K562 (cell line): ENCODE results near the gene OR6K2. TPM values are rescaled to one million over a fixed set of nuclear protein-coding genes. Genes with fewer than 3 reads are reported as not detected.
A peak's percentile ranks its signal among the peaks of the same experiment; 100 is the strongest.

Experiments used
- ATAC-seq: fragments of 200-7000 bp; cut with Tn5 transposase; 3 replicates; pipeline ENCODE4 v1.9.1; 2020; ENCODE audit warnings: moderate library complexity
- BruUV-seq: library from RNA; stranded (reverse); fragments of 400-500 nt; replicated peaks from 2 replicates; lab custom pipeline; 2021; lab: Mats Ljungman, UMichigan
- CTCF ChIA-PET: fragments of 300-600 bp; formaldehyde crosslinking; extraction: SDS; loops from one replicate; lab custom pipeline; 2021; ENCODE audit warnings: low intra/inter-chr PET ratio; lab: Yijun Ruan, JAX
- POLR2A ChIA-PET: fragments of 300-600, 350-650 bp; sonication (Branson Sonifier 250); formaldehyde crosslinking; extraction: SDS; loops from one replicate; lab custom pipeline; 2021; ENCODE audit warnings: antibody characterized with exemption, inconsistent platforms; lab: Yijun Ruan, JAX
- DNase-seq, 4 experiments: peaks; one replicate each; pipeline versions ENCODE4 v3.0.0 to v3.0.0-alpha.2; 2011 to 2018; ENCODE audit warnings: low spot score in 3 of 4, mixed read lengths in 3 of 4; ENCODE audit errors: extremely low read depth in 1 of 4
- FAIRE-seq: peaks from 2 replicates; lab custom pipeline; 2011; peaks lifted over from hg19 to GRCh38; lab: Jason Lieb, UNC
- H2AFZ ChIP-seq: 2 replicates; pipeline ENCODE4 v1.6.0; 2011; ENCODE audit warnings: low read depth, low read length, control low read depth, inconsistent platforms
- H3K27ac ChIP-seq: fragments of 200-600 bp; 3 replicates; pipeline ENCODE4 v1.8.0; 2011; ENCODE audit warnings: low read depth, mild to moderate bottlenecking, control low read depth, inconsistent platforms, low read length, moderate library complexity, mixed read lengths; ENCODE audit errors: extremely low read depth
- H3K27me3 ChIP-seq, 2 experiments: fragments of 300-600 bp in 1 of 2; 2 replicates in 1 of 2; 3 replicates in 1 of 2; pipeline versions ENCODE4 v1.6.0 to v1.8.0; 2011; ENCODE audit warnings: inconsistent platforms in 2 of 2, low read length in 2 of 2, mild to moderate bottlenecking in 1 of 2, mixed read lengths in 1 of 2, moderate library complexity in 1 of 2; ENCODE audit not compliant: control insufficient read depth in 2 of 2, insufficient read depth in 2 of 2
- H3K36me3 ChIP-seq: fragments of 300-600 bp; 3 replicates; pipeline ENCODE4 v1.8.0; 2011; ENCODE audit warnings: mild to moderate bottlenecking, low read length, inconsistent platforms; ENCODE audit not compliant: control insufficient read depth, insufficient read depth
- H3K4me1 ChIP-seq, 2 experiments: fragments of 200-600 bp in 1 of 2; replicated peaks in 1 of 2; 2 replicates in 1 of 2; 3 replicates in 1 of 2; pipeline versions ENCODE4 v1.5.1 to v1.8.0; 2011; ENCODE audit warnings: inconsistent platforms in 2 of 2, low read length in 2 of 2, mild to moderate bottlenecking in 1 of 2, mixed read lengths in 1 of 2, moderate library complexity in 1 of 2; ENCODE audit not compliant: control insufficient read depth in 2 of 2, insufficient read depth in 2 of 2
- H3K4me2 ChIP-seq: 2 replicates; pipeline ENCODE4 v1.6.1; 2011; ENCODE audit warnings: low read length, control low read depth, inconsistent platforms, mixed read lengths; ENCODE audit not compliant: insufficient read depth
- H3K4me3 ChIP-seq: fragments of 200-600 bp; sonication (generic), shearing (Covaris generic); 2 replicates; pipeline ENCODE4 v1.5.1; 2016; ENCODE audit warnings: control low read depth, inconsistent platforms
- H3K79me2 ChIP-seq: fragments of 200-600 bp; 3 replicates; pipeline ENCODE4 v1.8.0; 2011; ENCODE audit warnings: low read length, inconsistent platforms; ENCODE audit not compliant: control insufficient read depth, insufficient read depth
- H3K9ac ChIP-seq, 2 experiments: 2 replicates each; pipeline versions ENCODE4 v1.6.0 to v1.6.1; 2011; ENCODE audit warnings: low read depth in 2 of 2, low read length in 2 of 2, control low read depth in 1 of 2, inconsistent platforms in 1 of 2, mild to moderate bottlenecking in 1 of 2, mixed read lengths in 1 of 2; ENCODE audit not compliant: insufficient read depth in 1 of 2
- H3K9me1 ChIP-seq: one replicate; pipeline ENCODE4 v1.6.0; 2011; ENCODE audit warnings: inconsistent platforms, mild to moderate bottlenecking, low read length, moderate library complexity; ENCODE audit not compliant: control insufficient read depth, insufficient read depth
- H3K9me3 ChIP-seq: replicated peaks from 2 replicates; pipeline ENCODE4 v1.5.1; 2011; ENCODE audit warnings: low read depth, low read length, inconsistent platforms; ENCODE audit not compliant: control insufficient read depth, insufficient read depth
- H4K20me1 ChIP-seq: replicated peaks from 2 replicates; pipeline ENCODE4 v1.6.1; 2011; ENCODE audit warnings: low read length, inconsistent platforms, mixed read lengths; ENCODE audit not compliant: control insufficient read depth, insufficient read depth
- ADNP ChIP-seq: fragments of 200-800 bp; sonication (Bioruptor generic); IDR thresholded peaks from 2 replicates; pipeline ENCODE4 v1.6.1; 2016; ENCODE audit warnings: missing genetic modification characterization, missing compliant biosample characterization
- BDP1 ChIP-seq: IDR thresholded peaks from 3 replicates; pipeline ENCODE4 v1.6.1; 2011; ENCODE audit not compliant: insufficient read length, insufficient read depth
- FOS ChIP-seq: IDR thresholded peaks from 3 replicates; pipeline ENCODE4 v1.6.1; 2011; ENCODE audit not compliant: insufficient read length; ENCODE audit errors: extremely low read depth
- GATAD2B ChIP-seq: fragments of 450-650 bp; IDR thresholded peaks from 2 replicates; pipeline ENCODE4 v1.6.1; 2017; ENCODE audit warnings: mild to moderate bottlenecking, borderline replicate concordance
- NR2C2 ChIP-seq, 2 experiments: fragments of 200-800 bp in 1 of 2; sonication (Bioruptor generic) in 1 of 2; sonication (generic) in 1 of 2; formaldehyde crosslinking in 1 of 2; IDR thresholded peaks; 2 replicates each; pipeline versions ENCODE4 v1.6.1 to v1.8.0; 2016 to 2022; ENCODE audit warnings: mild to moderate bottlenecking in 1 of 2, missing compliant biosample characterization in 1 of 2, missing genetic modification characterization in 1 of 2, missing genetic modification reagents in 1 of 2
- TAF15 ChIP-seq: fragments of 200-400 bp; formaldehyde crosslinking; IDR thresholded peaks from 2 replicates; pipeline ENCODE4 v1.6.1; 2017; ENCODE audit warnings: mild to moderate bottlenecking, low read depth, low read length, moderate library complexity
- ZBTB8A ChIP-seq: fragments of 450-650 bp; IDR thresholded peaks from 2 replicates; pipeline ENCODE4 v1.6.1; 2018; ENCODE audit warnings: mild to moderate bottlenecking, moderate library complexity; ENCODE audit not compliant: partially characterized antibody
- ZNF143 ChIP-seq: sonication (generic); formaldehyde crosslinking; IDR thresholded peaks from 2 replicates; pipeline ENCODE4 v1.9.0; 2022; ENCODE audit warnings: mild to moderate bottlenecking, missing genetic modification reagents
- in situ Hi-C: fragments of 300-500 bp; cut with MboI; formaldehyde crosslinking; loops from 4 replicates; pipeline ENCODE4 v1.15.0; 2018; ENCODE audit warnings: inconsistent platforms, mixed read lengths
- intact Hi-C: fragments of 100-400 bp; cut with micrococcal nuclease; formaldehyde crosslinking; loops from 2 replicates; pipeline ENCODE4 v1.14.2; 2022
- polyA plus RNA-seq, 8 experiments: library from polyadenylated mRNA; depleted of rRNA in 4 of 8; stranded (reverse) in 5 of 8; unstranded in 3 of 8; fragments of >200 nt; fragmentation: Nextera tagmentation in 2 of 8; fragmentation: Illumina TruSeq in 1 of 8; extraction: Ambion mirVana in 2 of 8; extraction: Trizol in 1 of 8; gene quantifications; 2 replicates each; pipeline versions ENCODE4 v1.2.1 to v1.2.3, GENCODE V29; 2011 to 2014; ENCODE audit warnings: inconsistent platforms in 1 of 8, missing spikeins in 1 of 8
- total RNA-seq, 7 experiments: library from RNA; depleted of rRNA in 6 of 7; stranded (reverse); fragments of >200 nt in 6 of 7; fragmentation: Illumina TruSeq in 2 of 7; extraction: Trizol in 2 of 7; gene quantifications; 2 replicates each; pipeline versions ENCODE4 v1.2.1 to v1.2.3, GENCODE V29; 2011 to 2021; ENCODE audit warnings: low replicate concordance in 1 of 7

Gene OR6K2
- total and polyA plus RNA-seq, 9 of the 15 experiments (the other 6 are each of a cell fraction or from before 2014, with no cell fraction given): not detected

DNA sequence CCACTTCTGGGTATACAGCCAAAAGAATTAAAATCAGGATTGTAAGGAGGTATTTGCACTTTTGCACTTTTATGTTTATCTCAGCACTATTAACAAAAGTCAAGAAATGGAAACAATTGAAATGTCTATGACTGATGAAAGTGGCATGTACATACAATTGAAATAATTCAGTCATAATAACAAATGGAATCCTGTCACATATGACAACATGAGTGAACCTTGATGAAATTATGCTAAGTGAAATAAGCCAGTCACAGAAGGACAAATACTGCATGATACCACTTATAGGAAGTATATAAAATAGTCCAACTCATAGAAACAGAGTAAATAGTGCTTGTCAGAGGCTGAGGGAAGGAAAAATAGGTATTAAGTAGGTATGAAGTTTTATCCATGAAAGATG is 10.6 kb downstream of the OR6K2 start:
- BruUV-seq: no TSS peak
- POLR2A ChIA-PET: no interaction called here
- Histone ChIP-seq H3K9me1 (no peaks in the 10 kb centered on the region), H3K9ac (no peak overlapping the region), H3K79me2 (peaks cover 17% of the 10 kb centered on the region), H4K20me1 (no peaks in the 10 kb centered on the region), H3K4me1 (peaks cover 5 to 18% of the 10 kb centered on the region in 2 experiments; a peak in 4 of 5 replicates), H3K27me3 (no peaks in the 10 kb centered on the region)
- CTCF ChIA-PET: no interaction called here
- intact Hi-C loops: loop anchor here (5.0 to 10.0 kb wide), 3 partner anchors 112 to 305 kb away; no protein-coding TSS in a partner anchor
- ATAC-seq: no peak
- in situ Hi-C loops: no loop called here
- no peak for TF ChIP-seq GATAD2B
- TF ChIP-seq TAF15: no peak
- no peak for TF ChIP-seq ZNF143
- TF ChIP-seq NR2C2 (CRISPR knock-in tag; IDR thresholded peaks at IDR 0.05): no peak
- no peak for TF ChIP-seq NR2C2 (tag; IDR thresholded peaks at IDR 0.05)
- TF ChIP-seq FOS: no peak
- TF ChIP-seq BDP1: no peak
- TF ChIP-seq ADNP (tag): no peak
- peak; percentile 24 for TF ChIP-seq ZBTB8A
- TF ChIP-seq, all 486 proteins: peak for 1
- Histone ChIP-seq H3K9me3 (no peaks in the 10 kb centered on the region), H3K4me3 (no peak overlapping the region), H3K4me2 (no peak overlapping the region), H3K27ac (peak overlapping the region; percentile 15; the same call in 1 of the 3 replicates), H3K36me3 (0 out of 3 replicates have a peak, but pooled peaks cover 2% of the 10 kb centered on the region), H2AFZ (peak overlapping the region; percentile 71)
- FAIRE-seq (no peak), DNase-seq (no peak)
